Stimulated activated naive CD8-positive, alpha-beta T cell treated with anti-CD3 and anti-CD28 coated beads, Interleukin-15, amount 100 ng/mL, for 72 hours (primary cell): Measurements from ENCODE around the gene EPB41L1.

Experiments used
- ATAC-seq: fragments of 150-1000 bp; cut with Tn5 transposase; 2 replicates; pipeline ENCODE4 v1.10.0; 2021; ENCODE audit warnings: mild to moderate bottlenecking, moderate library complexity
- DNase-seq, 2 donors: peaks; one replicate each; pipeline ENCODE4 v3.0.0; 2021 to 2022
- H3K27ac Mint-ChIP-seq, 2 donors: one replicate each; pipeline ENCODE4 v1.8.0; 2022; ENCODE audit warnings: mild to moderate bottlenecking in 2 of 2, mixed read lengths in 2 of 2, moderate library complexity in 2 of 2
- H3K27me3 Mint-ChIP-seq: one replicate; pipeline ENCODE4 v1.8.0; 2022; ENCODE audit warnings: mixed read lengths
- H3K4me1 Mint-ChIP-seq: one replicate; pipeline ENCODE4 v1.8.0; 2022; ENCODE audit warnings: mild to moderate bottlenecking, mixed read lengths
- H3K4me3 Mint-ChIP-seq, 2 donors: one replicate each; pipeline ENCODE4 v1.8.0; 2022; ENCODE audit warnings: mild to moderate bottlenecking in 2 of 2, mixed read lengths in 2 of 2, moderate library complexity in 1 of 2
- H3K9me3 Mint-ChIP-seq, 2 donors: one replicate each; pipeline ENCODE4 v1.8.0; 2022; ENCODE audit warnings: mixed read lengths in 2 of 2

Gene EPB41L1

DNA sequence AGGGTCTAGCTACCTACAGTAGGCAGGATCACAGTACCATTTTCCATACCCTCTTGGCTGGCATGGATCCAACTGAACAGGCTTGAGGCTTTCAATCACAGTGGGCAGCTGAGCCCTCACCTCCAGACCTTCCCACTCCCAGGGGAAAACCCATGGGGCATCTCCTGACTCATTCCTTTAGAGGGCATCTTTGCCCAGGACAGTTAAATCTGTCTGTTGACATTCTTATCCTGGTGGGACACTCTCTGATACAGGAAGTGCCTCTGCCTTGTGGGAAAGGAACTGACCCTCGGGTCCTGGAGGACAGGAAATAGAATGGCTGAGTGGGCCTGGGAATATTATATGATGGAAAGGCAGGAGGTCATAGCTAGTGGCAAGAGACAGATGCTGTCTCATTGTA is 10.2 kb upstream of the EPB41L1 start:
- no peak overlapping the region for H3K4me3 Mint-ChIP-seq
- no peak overlapping the region for H3K27ac Mint-ChIP-seq
- H3K9me3 Mint-ChIP-seq = no peaks in the 10 kb centered on the region
- H3K4me1 Mint-ChIP-seq = peaks cover 8% of the 10 kb centered on the region
- peaks cover 7% of the 10 kb centered on the region for H3K27me3 Mint-ChIP-seq
- DNase-seq (no peak), ATAC-seq (no peak)

DNA sequence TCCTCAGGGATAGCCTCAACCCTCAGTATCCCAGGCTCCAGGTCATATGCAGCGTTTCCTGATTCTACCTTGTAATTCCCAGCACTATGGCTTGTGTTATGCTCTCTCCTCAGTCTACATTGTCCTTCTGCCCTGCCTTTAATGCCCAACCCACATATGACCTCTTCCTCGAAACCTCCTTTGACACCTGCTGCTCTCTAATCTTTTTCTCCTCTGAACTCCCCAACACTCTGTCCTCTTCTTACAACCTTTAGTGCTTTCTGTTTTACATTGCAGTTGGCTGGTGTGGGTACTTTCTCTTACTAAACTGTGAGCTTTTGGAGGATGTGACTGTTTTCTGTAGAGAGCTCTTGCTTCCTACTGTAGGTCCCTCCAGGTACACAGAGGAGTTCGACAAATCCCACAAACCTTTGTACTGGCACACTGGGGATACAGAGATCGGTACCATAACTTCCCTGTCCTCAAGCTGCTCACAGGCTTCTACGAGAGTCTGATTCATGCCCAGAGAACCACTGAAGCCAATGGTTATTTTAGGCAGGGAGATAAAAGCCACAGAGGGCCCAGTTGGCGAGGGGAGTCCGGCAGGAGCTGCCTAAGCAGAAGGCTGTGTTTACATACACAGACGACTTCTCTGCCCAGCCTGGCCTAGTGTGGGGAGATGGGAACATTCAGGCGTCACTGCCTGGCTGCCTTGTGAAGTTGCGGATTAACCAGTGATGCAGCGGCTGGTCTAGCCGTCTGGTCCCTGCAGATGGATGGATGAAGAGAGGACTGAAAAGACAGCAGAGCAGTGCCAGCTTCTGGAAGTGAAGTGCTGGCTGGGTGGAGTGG is 8.4 kb upstream of the EPB41L1 start:
- Mint-ChIP-seq H3K4me3 (no peak overlapping the region), H3K4me1 (peaks cover 8% of the 10 kb centered on the region), H3K27ac (peak overlapping the region in 1 of 2 donors; percentile 27), H3K27me3 (peaks cover 7% of the 10 kb centered on the region), H3K9me3 (no peaks in the 10 kb centered on the region)
- no peak for DNase-seq
- no peak for ATAC-seq

GRCh38 chr20:36147690-36148089 is 6.8 kb upstream of the EPB41L1 start:
- no peak for ATAC-seq
- no peak for DNase-seq
- H3K4me1 Mint-ChIP-seq = peaks cover 5% of the 10 kb centered on the region
- no peak overlapping the region for H3K4me3 Mint-ChIP-seq
- H3K27ac Mint-ChIP-seq = no peak overlapping the region
- no peaks in the 10 kb centered on the region for H3K9me3 Mint-ChIP-seq
- peaks cover 7% of the 10 kb centered on the region for H3K27me3 Mint-ChIP-seq

DNA sequence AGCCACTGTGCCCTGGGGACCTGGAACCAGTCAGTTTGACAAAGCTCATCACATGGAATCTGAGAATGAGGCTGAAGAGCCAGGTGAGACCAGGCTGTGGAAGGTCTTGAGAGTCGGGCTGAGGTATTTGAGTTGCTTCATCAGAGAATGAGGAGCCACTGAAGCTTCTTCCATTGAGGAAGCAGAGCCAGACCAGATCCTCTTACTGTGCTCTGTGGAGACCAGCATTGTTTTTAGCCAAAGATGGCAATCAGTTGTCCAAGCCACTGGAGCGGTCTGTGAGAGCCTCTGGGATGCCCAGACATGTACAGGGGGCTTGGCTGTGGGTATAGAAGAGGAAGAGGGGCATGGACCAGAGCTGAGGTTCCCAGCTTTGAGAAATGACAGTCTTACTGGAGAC is 6.1 kb upstream of the EPB41L1 start:
- no peaks in the 10 kb centered on the region for H3K9me3 Mint-ChIP-seq
- H3K27ac Mint-ChIP-seq = no peak overlapping the region
- DNase-seq = no peak
- H3K4me3 Mint-ChIP-seq = no peak overlapping the region
- H3K27me3 Mint-ChIP-seq = peaks cover 7% of the 10 kb centered on the region
- no peak for ATAC-seq
- H3K4me1 Mint-ChIP-seq = no peaks in the 10 kb centered on the region

DNA sequence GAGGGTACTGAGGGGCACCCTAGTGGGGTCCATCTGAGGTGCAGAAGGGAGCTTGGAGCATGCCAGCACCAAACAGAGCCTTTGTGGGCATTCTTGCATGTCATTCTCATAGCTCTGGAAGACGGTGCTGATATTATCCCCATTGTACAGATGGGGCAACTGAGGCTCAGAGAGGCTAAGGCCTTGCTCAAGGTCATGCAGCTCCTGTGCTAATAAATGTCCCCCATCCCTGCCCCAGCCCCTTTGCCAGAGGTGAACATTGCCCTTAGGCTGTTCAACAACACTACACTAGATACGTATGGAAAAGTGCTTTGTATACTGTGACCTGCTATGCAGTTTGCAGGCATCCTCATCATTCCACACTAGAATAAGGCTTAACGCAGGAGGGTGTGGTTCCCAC is 5.5 kb upstream of the EPB41L1 start:
- ATAC-seq (no peak), DNase-seq (no peak)
- H3K27me3 Mint-ChIP-seq = peaks cover 7% of the 10 kb centered on the region
- no peak overlapping the region for H3K4me3 Mint-ChIP-seq
- H3K27ac Mint-ChIP-seq = no peak overlapping the region
- no peaks in the 10 kb centered on the region for H3K9me3 Mint-ChIP-seq
- peaks cover 3% of the 10 kb centered on the region for H3K4me1 Mint-ChIP-seq

DNA sequence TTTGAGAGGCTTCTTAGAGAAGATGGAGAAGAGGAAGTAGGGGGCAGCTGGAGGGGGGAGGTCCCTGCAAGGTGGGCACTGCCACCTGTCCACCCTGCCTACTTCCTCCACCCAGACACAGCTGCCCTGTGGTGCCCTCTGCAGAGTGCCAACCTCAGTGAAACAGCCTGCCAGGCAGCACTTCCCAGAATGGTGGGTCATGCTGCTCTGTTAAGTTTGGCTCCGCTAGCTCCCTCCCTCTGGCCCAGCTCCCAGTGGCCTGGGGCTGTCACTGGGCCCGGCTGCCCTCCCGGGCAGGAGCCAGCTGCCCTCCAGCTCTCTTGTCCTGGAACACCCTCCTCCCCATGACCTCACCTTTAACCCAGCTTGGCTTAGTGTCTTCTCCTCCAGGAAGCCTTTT is 5.1 kb upstream of the EPB41L1 start:
- Mint-ChIP-seq H3K9me3 (no peaks in the 10 kb centered on the region), H3K4me1 (peaks cover 6% of the 10 kb centered on the region), H3K27me3 (peaks cover 7% of the 10 kb centered on the region), H3K27ac (no peak overlapping the region), H3K4me3 (no peak overlapping the region)
- DNase-seq = no peak
- ATAC-seq = no peak

GRCh38 chr20:36150489-36150846 is 4.1 kb upstream of the EPB41L1 start:
- Mint-ChIP-seq H3K4me1 (peaks cover 12% of the 10 kb centered on the region), H3K27me3 (peaks cover 14% of the 10 kb centered on the region), H3K27ac (no peak overlapping the region), H3K4me3 (no peak overlapping the region), H3K9me3 (no peaks in the 10 kb centered on the region)
- ATAC-seq (no peak), DNase-seq (no peak)

GRCh38 chr20:36150847-36151539 is 3.5 kb upstream of the EPB41L1 start:
- no peak overlapping the region for H3K4me3 Mint-ChIP-seq
- H3K27ac Mint-ChIP-seq = no peak overlapping the region
- no peak for ATAC-seq
- H3K4me1 Mint-ChIP-seq = peaks cover 12% of the 10 kb centered on the region
- DNase-seq = no peak
- H3K27me3 Mint-ChIP-seq = peaks cover 19% of the 10 kb centered on the region
- no peaks in the 10 kb centered on the region for H3K9me3 Mint-ChIP-seq

DNA sequence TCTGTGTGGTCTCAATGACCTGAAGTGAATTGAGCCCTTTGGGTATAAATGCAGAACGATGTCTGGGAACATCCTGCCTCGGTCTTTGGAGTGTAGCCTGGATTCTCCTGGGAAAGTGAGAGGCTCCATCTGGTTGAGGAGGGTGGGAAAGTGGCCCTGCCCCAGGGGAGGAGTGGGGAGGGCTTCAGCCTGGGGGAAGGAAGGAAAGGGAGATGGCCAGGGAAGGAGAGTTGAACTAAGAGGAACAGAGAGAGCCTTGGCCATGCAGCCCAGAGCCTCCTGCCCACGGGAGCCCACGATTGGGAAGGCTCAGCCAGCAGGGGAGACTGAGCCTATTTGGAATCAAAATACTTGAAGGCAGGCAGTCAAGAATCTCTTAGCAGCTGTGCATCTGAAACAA is 2.3 kb upstream of the EPB41L1 start:
- no peak for DNase-seq
- Mint-ChIP-seq H3K27me3 (peaks cover 20% of the 10 kb centered on the region), H3K4me3 (no peak overlapping the region), H3K9me3 (no peaks in the 10 kb centered on the region), H3K4me1 (peaks cover 22% of the 10 kb centered on the region), H3K27ac (no peak overlapping the region)
- no peak for ATAC-seq

- Mint-ChIP-seq H3K27ac (no peak overlapping the region), H3K9me3 (no peaks in the 10 kb centered on the region), H3K4me3 (no peak overlapping the region), H3K27me3 (peaks cover 20% of the 10 kb centered on the region), H3K4me1 (peaks cover 22% of the 10 kb centered on the region)
- ATAC-seq (no peak), DNase-seq (no peak)
These were observed 1.3 kb upstream of the EPB41L1 start for GRCh38 chr20:36153204-36153603.

DNA sequence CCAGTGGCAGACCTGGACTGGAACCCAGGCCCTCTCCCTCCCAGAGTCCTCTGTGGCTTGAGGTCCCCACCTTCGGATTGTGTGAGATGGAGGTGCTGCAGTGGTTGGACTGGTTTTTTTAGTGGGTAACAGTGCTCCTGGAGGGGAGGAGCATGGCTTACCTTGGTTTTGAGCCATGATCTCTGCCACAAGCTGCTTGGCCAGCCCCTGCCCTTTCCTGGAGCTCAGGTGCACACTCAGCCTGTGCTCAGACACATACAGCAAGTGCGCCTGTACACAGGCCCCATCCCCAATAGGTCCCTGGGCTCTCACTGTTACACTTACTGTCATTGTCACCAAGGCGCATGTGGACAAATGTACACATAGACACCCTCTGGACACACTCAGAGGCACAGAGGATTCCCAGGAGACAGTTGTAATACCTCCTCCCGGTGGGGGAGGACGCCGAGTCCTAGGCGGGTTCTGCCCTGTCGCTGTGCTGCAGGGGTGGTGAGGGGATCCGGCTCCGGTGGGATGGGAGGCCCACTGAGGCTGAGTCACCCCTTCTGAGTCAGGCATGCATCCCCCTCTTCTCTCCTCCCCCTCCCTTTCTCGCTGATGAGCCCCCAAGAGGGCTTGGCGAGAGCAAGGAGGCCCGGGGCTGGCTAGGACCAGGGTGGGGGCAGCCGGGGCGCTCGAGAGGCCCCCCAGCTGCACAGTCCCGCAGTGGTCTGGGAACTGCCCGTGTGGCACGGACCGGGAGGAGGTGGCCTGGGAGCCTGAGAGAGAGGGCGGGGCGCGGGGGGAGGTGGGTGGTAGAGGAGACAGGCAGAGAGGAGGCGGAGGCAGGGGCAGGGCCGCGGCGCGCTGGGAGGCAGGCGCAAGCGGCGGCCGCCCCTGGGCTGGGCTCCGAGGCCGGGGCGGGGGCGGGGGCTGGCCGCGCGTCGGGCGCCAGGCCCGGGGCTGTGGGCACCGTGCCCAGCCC is 522 bp upstream of the EPB41L1 start:
- H3K9me3 Mint-ChIP-seq = no peaks in the 10 kb centered on the region
- H3K4me1 Mint-ChIP-seq = peaks cover 22% of the 10 kb centered on the region
- DNase-seq (peak; percentile 20 to 27), ATAC-seq (peak; percentile 70)
- H3K27ac Mint-ChIP-seq = no peak overlapping the region
- peak overlapping the region; percentile 46 to 71 for H3K4me3 Mint-ChIP-seq
- peaks cover 20% of the 10 kb centered on the region for H3K27me3 Mint-ChIP-seq

GRCh38 chr20:36155629-36155971 is 1.1 kb downstream of the EPB41L1 start:
- Mint-ChIP-seq H3K27me3 (peaks cover 20% of the 10 kb centered on the region), H3K27ac (no peak overlapping the region), H3K4me3 (peak overlapping the region in 1 of 2 donors; percentile 69), H3K4me1 (peaks cover 22% of the 10 kb centered on the region), H3K9me3 (no peaks in the 10 kb centered on the region)
- DNase-seq = no peak
- ATAC-seq = no peak

GRCh38 chr20:36155991-36156390 is 1.5 kb downstream of the EPB41L1 start:
- ATAC-seq (no peak), DNase-seq (no peak)
- Mint-ChIP-seq H3K27ac (no peak overlapping the region), H3K4me3 (no peak overlapping the region), H3K9me3 (no peaks in the 10 kb centered on the region), H3K27me3 (peaks cover 20% of the 10 kb centered on the region), H3K4me1 (peaks cover 22% of the 10 kb centered on the region)

DNA sequence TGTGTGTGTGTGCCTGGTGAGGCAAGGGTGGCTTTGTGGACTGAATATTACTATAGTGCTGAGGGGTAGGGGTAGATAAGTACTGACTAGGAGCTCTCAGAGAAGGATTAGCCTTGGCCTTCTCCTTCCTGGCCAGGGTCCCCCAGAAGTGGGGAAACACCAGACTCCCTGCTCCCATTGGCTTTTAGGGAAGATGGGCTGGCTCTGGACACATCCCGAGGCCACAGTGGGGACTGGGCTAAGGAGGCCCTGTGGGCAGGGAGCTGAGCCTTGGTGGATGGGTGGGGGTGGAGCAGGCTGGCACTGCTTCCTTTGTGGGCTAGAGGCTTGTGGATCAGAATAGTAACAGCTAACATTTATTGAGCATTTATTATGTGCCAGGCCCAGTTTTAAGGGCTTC is 3.1 kb downstream of the EPB41L1 start:
- H3K4me1 Mint-ChIP-seq = peaks cover 22% of the 10 kb centered on the region
- no peak overlapping the region for H3K27ac Mint-ChIP-seq
- H3K4me3 Mint-ChIP-seq = no peak overlapping the region
- no peaks in the 10 kb centered on the region for H3K9me3 Mint-ChIP-seq
- DNase-seq (no peak), ATAC-seq (no peak)
- H3K27me3 Mint-ChIP-seq = peaks cover 20% of the 10 kb centered on the region

DNA sequence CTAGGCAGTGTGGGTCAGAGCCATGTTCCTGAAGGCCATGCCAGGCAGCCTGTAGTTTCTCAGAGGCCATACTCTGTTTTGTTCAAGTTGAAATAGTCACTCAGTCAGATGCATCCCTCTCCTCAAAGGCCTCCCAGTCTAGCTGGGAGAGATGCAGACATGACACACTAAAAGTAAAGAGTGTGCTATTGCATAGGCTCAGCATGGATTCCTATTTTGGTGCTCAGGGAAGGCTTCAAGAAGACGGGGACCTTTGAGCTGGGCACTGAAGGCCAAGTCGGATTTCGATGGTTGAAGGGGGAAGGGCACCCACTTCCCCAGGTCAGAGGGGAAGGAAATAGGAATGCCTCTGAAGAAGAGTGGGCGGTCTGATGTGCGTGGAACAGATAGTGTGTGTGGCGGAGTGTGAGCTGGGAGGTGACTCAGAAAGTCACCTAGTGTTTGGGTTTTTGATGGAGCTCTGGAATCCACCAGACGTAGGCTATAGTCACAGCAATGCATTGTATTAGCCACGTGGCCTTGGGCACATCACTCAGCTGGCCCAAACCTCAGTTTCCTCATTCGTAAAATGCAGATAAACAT is 3.7 kb downstream of the EPB41L1 start:
- Mint-ChIP-seq H3K27me3 (peaks cover 20% of the 10 kb centered on the region), H3K4me1 (peaks cover 22% of the 10 kb centered on the region), H3K4me3 (no peak overlapping the region), H3K27ac (peak overlapping the region in 1 of 2 donors; percentile 8), H3K9me3 (no peaks in the 10 kb centered on the region)
- DNase-seq (no peak), ATAC-seq (no peak)
